ENCODE measurements around the gene ZNF431. TPM values are rescaled to one million over a fixed set of nuclear protein-coding genes. Genes with fewer than 3 reads are reported as not detected.
"Not testable (repeated sequence)": the region's sequence is repeated elsewhere in the genome, so short reads cannot be mapped to it uniquely, and the experiment has no call there.

Gene ZNF431
- total and polyA plus RNA-seq, 12 donors = 6.1 to 76.7 (median 25.7) TPM

DNA sequence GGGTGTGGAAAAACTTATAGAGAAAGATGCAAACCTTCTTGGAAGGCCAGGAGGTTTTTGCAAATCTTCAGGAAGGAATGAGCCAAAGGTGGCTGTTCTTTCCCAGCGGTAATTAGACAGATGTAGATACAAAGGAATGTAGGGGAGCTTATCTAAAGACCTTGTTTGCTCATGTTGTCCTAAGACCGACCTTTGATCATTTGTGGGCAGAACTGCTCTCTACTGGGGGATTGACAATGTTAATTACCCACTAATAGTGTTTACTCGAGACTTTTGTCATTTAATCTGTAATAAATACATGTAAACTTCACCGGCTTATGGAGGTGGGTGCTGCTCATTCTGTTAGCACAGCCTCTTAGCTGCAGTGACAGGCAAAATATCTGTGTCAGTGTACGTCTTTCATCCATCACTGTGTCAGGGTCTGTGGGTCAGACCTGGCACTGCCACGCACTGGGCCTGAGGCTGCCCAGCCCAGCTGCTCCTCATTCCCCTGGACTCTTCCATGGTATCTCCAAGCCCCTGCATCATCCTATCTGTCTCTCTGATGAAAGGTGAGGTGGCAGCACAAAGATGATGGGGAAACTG is 68.3 kb downstream of the ZNF431 start:
- WGBS, 4 donors = 39 to 67% (median 45%) methylated on average over 6 of the region's 6 CpGs
- TF ChIP-seq, protein P1, sequence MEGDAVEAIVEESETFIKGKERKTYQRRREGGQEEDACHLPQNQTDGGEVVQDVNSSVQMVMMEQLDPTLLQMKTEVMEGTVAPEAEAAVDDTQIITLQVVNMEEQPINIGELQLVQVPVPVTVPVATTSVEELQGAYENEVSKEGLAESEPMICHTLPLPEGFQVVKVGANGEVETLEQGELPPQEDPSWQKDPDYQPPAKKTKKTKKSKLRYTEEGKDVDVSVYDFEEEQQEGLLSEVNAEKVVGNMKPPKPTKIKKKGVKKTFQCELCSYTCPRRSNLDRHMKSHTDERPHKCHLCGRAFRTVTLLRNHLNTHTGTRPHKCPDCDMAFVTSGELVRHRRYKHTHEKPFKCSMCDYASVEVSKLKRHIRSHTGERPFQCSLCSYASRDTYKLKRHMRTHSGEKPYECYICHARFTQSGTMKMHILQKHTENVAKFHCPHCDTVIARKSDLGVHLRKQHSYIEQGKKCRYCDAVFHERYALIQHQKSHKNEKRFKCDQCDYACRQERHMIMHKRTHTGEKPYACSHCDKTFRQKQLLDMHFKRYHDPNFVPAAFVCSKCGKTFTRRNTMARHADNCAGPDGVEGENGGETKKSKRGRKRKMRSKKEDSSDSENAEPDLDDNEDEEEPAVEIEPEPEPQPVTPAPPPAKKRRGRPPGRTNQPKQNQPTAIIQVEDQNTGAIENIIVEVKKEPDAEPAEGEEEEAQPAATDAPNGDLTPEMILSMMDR (IDR thresholded peaks at IDR 0.05) = no peak
- no peak for TF ChIP-seq POLR2A (IDR thresholded peaks at IDR 0.05)
- H3K27me3 ChIP-seq = no peaks in the 10 kb centered on the region
- no peaks in the 10 kb centered on the region for H3K4me1 ChIP-seq (replicated peaks in 1 of 2)
- H3K9me3 ChIP-seq (replicated peaks in 1 of 3) = no peaks in the 10 kb centered on the region
- intact Hi-C loops (cut with DNase I) = no loop called here
- H3K36me3 ChIP-seq (replicated peaks in 1 of 2) = no peaks in the 10 kb centered on the region
- H3K4me3 ChIP-seq = no peak overlapping the region
- H3K27ac ChIP-seq = no peak overlapping the region
- no peak for DNase-seq

DNA sequence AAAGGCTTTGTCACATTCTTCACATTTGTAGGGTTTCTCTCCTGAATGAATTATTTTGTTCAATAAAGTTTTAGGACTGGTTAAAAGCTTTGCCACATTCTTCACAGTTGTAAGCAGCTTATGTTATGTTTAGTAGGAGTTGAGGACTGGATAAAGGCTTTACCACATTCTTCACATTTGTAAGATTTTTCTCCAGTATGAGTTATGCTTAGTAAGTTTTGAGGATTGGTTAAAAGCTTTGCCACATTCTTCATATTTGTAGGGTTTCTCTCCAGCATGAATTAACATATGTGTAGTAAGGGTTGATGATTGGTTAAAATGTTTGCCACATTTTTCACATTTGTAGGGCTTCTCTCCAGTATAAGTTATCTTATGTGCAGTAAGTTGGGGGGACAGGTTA is 79.9 kb downstream of the ZNF431 start:
- no peaks in the 10 kb centered on the region for H3K4me1 ChIP-seq (replicated peaks in 1 of 2)
- no peaks in the 10 kb centered on the region for H3K9me3 ChIP-seq (replicated peaks in 1 of 3)
- no peak overlapping the region for H3K27ac ChIP-seq
- no peaks in the 10 kb centered on the region for H3K27me3 ChIP-seq
- no peak overlapping the region for H3K4me3 ChIP-seq
- no peaks in the 10 kb centered on the region for H3K36me3 ChIP-seq (replicated peaks in 1 of 2)
- no peak for DNase-seq
- intact Hi-C loops (cut with DNase I) = no loop called here
- no peak for TF ChIP-seq POLR2A (IDR thresholded peaks at IDR 0.05)
- TF ChIP-seq, protein P1 (IDR thresholded peaks at IDR 0.05) = no peak

GRCh38 chr19:21229938-21230337 is 88.1 kb downstream of the ZNF431 start:
- H3K27me3 ChIP-seq; H3K9me3 ChIP-seq (replicated peaks in 1 of 3); H3K4me1 ChIP-seq (replicated peaks in 1 of 2); H3K27ac ChIP-seq; H3K4me3 ChIP-seq; DNase-seq; intact Hi-C loops (cut with DNase I); H3K36me3 ChIP-seq (replicated peaks in 1 of 2): not testable (repeated sequence)
- 73 to 86% (median 83%) methylated on average over 3 of the region's 3 CpGs for WGBS, 4 donors

- Histone ChIP-seq H3K4me3 (no peak overlapping the region), H3K27me3 (no peaks in the 10 kb centered on the region)
- WGBS, 4 donors = 87 to 94% (median 92%) methylated on average over 2 of the region's 2 CpGs
These were observed 91.9 kb downstream of the ZNF431 start for GRCh38 chr19:21233691-21234090.

GRCh38 chr19:21236751-21237150 is 94.9 kb downstream of the ZNF431 start:
- intact Hi-C loops (cut with DNase I); DNase-seq; H3K27me3 ChIP-seq; H3K4me1 ChIP-seq (replicated peaks in 1 of 2); H3K36me3 ChIP-seq (replicated peaks in 1 of 2); H3K9me3 ChIP-seq (replicated peaks in 1 of 3); H3K27ac ChIP-seq; H3K4me3 ChIP-seq: not testable (repeated sequence)
- 92 to 96% (median 92%) methylated on average over 4 of the region's 4 CpGs for WGBS, 4 donors

More at GRCh38 chr19:21233691-21234090, 91.9 kb downstream of the ZNF431 start:
- no peak for DNase-seq
- Histone ChIP-seq H3K4me1 (replicated peaks in 1 of 2) (no peaks in the 10 kb centered on the region), H3K27ac (no peak overlapping the region), H3K36me3 (replicated peaks in 1 of 2) (no peaks in the 10 kb centered on the region), H3K9me3 (replicated peaks in 1 of 3) (no peaks in the 10 kb centered on the region)
- intact Hi-C loops (cut with DNase I) = no loop called here
- TF ChIP-seq POLR2A (IDR thresholded peaks at IDR 0.05) = no peak
- TF ChIP-seq, protein P1 (IDR thresholded peaks at IDR 0.05) = no peak
